ENCODE measurements around the gene SSBP1. TPM values are rescaled to one million over a fixed set of nuclear protein-coding genes. Genes with fewer than 3 reads are reported as not detected.

Gene SSBP1
- total RNA-seq, 1 donor from 2014 or later, result 71.8 TPM

- intact Hi-C loops (cut with DNase I), result no loop called here
- DNase-seq (ENCODE audit: low spot score), result no peak
- no peak for ATAC-seq
Measured at GRCh38 chr7:141706239-141707064, 31.7 kb upstream of the SSBP1 start.

DNA sequence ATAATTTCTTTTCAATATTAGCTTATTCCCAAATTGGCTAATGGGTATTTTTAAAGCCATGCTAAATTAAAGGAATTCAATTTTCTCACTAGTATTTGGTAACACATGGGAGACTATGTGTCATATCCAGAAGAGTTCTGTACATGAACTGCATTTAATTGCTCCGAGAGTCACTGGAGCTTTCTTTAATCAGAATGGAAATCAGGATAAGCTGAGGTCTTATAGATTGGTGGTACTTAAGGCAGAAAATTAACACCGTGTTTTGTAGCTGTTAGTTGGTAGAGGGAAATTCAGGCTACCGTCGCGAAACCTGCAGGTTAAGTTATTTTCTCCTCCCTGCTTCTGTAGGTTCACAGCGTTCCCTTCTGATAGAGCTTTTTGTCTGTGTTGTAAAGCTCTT is 29.8 kb upstream of the SSBP1 start, which contains the start of gene WEE2:
WEE2 (plus strand) TSS at position 3 of the 400 bp plus-strand sequence. CDS start 406 bp downstream, outside the sequence.
- ATAC-seq, result no peak
- no peak for DNase-seq (ENCODE audit: low spot score)
- intact Hi-C loops (cut with DNase I), result no loop called here

GRCh38 chr7:141709318-141709717 is 28.8 kb upstream of the SSBP1 start:
- ATAC-seq, result no peak
- no peak for DNase-seq (ENCODE audit: low spot score)
- intact Hi-C loops (cut with DNase I), result no loop called here

DNA sequence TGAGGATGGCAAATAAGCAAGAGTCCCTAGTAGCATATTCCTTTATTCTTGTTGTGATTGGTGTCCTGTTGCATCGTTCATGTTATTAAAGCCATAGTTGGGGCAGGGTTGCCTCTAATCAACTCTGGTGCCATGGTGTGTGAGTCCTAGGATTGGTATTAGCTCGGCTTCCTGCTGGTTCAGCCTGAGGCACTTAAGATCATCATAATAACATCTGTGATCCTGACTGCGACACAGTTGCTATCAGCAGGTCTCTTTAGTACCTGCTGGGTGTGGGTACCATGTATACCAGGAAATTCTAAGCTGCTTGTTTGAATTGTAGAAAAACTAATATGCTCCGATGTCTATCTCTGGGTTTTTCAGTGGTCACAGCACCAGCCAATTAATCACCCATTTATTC is 28.4 kb upstream of the SSBP1 start:
- no peak for ATAC-seq
- intact Hi-C loops (cut with DNase I), result no loop called here
- DNase-seq (ENCODE audit: low spot score), result no peak

DNA sequence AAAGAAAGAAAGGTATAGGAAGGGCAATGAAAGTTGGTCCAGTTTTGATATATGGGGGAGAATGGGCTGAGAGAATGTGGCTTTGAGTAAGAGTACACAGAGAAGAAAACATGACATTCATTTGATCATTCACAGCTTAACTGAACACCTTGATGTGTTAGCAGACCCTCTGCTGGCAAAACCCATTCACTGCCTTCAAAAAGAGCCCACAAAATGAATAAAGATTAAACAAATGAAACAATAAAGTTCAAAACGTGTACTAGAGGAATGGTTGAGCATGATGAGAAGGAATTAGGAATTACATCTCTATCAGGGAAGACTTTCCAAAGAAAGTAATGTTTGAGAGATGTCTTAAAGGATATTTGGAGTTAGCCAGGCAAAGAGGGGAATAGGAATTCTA is 27.9 kb upstream of the SSBP1 start:
- DNase-seq (ENCODE audit: low spot score) (no peak), ATAC-seq (no peak)
- intact Hi-C loops (cut with DNase I), result no loop called here

GRCh38 chr7:141712603-141713255 is 25.4 kb upstream of the SSBP1 start:
- no peak for DNase-seq (ENCODE audit: low spot score)

DNA sequence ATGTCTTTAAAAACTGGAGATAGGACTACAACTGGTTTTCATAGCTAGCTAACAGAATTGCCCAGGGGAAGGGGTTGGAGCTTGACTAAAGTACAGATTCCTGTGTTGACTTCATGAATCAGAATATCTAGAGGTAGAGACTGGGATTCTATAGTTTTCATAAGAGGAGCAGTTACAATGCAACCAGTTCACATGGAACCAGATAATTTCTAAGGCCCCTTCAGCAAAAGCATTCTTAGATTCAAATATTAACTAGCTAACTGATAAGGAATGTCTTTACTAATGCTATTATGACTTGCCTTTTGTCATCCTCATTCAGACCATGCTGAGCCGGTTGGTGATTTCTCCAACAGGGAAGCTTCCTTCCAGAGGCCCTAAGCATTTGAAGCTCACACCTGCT is 24.3 kb upstream of the SSBP1 start:
- DNase-seq (ENCODE audit: low spot score) (no peak), ATAC-seq (no peak)
- intact Hi-C loops (cut with DNase I), result no loop called here

More at GRCh38 chr7:141712603-141713255, 25.4 kb upstream of the SSBP1 start:
- no peak for ATAC-seq
- intact Hi-C loops (cut with DNase I), result no loop called here

- DNase-seq (ENCODE audit: low spot score) (no peak), ATAC-seq (no peak)
- intact Hi-C loops (cut with DNase I), result no loop called here
Measured at GRCh38 chr7:141714571-141714970, 23.6 kb upstream of the SSBP1 start.

DNA sequence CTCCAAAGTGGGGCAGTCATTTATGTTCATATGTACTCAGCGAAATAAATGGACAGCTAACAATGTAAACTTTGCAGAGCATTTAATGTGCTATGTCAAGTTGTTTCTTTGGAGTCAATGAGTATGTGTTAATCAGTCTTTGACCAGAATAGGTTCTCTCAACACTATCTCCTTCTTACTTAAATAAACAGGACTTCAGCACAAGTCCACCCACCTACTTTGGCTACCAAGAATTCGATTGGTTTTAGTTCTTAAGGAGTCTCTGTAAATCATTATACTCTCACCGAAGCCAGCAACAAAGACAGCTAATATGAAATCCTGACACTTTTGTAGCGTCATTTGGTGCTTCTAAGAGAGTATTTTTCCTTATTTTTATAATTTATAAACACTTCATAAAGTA is 23.1 kb upstream of the SSBP1 start:
- intact Hi-C loops (cut with DNase I), result no loop called here
- DNase-seq (ENCODE audit: low spot score), result no peak
- ATAC-seq, result no peak

GRCh38 chr7:141715794-141716689 is 22.1 kb upstream of the SSBP1 start:
- DNase-seq (ENCODE audit: low spot score) (no peak), ATAC-seq (no peak)
- intact Hi-C loops (cut with DNase I), result no loop called here

- intact Hi-C loops (cut with DNase I), result no loop called here
- DNase-seq (ENCODE audit: low spot score), result no peak
- no peak for ATAC-seq
Measured at GRCh38 chr7:141717450-141717849, 20.7 kb upstream of the SSBP1 start.

DNA sequence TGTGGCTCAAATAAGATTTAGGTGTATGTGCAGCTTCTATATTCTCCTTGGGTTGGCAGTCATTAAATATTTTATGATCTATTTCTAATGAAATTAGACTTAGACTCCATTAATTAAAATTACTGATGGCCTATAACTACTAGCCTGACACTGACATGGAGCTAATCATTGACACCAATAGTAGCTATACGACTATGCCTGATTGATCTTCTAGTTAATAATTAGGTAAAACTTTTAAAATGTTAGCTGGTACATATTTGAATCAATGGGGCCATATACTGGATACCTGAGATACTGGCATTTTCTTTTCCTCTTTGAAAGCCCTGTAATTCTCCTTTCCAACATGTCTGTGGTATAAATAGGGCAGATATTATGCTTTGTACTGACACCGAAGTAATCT is 15.6 kb upstream of the SSBP1 start:
- intact Hi-C loops (cut with DNase I), result no loop called here
- ATAC-seq, result no peak
- no peak for DNase-seq (ENCODE audit: low spot score)

DNA sequence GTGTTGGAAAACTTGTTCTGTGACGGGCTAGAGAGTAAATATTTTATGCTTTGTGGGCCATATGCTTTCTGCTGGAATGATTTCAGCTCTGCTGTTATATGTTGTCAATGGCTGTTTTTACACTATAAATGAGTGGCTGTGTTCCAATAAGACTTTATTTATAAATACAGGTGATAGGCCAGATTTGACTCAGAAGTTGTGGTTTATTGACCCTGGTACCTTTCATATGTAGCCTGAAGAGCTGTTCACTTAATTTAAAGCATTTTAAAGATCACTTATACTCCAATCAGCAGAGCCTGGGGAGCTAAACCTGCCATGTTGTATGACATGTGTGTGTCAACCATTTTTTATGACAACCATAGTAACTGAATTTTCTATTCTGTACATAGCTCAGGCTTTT is 9.1 kb upstream of the SSBP1 start:
- ATAC-seq, result no peak
- intact Hi-C loops (cut with DNase I), result no loop called here
- DNase-seq (ENCODE audit: low spot score), result no peak

DNA sequence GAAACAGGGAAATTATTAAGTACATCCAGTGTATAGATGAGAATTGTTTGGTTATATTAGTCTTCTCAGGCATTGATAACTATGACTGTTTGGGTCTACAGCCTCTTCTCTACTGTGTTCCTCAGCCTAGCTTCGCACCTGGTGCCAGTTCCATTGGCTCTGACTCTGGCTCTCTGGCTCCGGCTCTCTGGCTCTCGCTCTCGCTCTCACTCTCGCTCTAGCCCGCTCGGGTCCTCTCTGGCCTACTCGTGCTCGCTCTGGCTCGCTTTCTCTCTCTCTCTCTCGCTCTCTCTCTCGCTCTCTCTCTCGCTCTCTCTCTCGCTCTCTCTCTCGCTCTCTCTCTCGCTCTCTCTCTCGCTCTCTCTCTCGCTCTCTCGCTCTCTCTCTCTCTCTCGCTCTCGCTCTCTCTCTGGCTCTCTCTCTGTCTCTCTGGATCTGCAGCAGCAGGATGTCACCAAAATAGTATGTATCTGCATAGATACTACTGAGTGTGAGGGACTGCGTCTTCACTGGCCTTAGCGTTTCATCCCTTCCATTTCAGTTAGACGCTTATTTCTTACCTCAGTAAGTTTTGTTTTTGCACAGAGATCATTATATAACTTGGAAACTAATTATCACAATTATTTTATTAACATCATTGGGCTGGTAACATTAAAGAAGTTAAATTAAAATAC is 6.5 kb upstream of the SSBP1 start:
- DNase-seq (ENCODE audit: low spot score) (no peak), ATAC-seq (no peak)
- intact Hi-C loops (cut with DNase I), result no loop called here

DNA sequence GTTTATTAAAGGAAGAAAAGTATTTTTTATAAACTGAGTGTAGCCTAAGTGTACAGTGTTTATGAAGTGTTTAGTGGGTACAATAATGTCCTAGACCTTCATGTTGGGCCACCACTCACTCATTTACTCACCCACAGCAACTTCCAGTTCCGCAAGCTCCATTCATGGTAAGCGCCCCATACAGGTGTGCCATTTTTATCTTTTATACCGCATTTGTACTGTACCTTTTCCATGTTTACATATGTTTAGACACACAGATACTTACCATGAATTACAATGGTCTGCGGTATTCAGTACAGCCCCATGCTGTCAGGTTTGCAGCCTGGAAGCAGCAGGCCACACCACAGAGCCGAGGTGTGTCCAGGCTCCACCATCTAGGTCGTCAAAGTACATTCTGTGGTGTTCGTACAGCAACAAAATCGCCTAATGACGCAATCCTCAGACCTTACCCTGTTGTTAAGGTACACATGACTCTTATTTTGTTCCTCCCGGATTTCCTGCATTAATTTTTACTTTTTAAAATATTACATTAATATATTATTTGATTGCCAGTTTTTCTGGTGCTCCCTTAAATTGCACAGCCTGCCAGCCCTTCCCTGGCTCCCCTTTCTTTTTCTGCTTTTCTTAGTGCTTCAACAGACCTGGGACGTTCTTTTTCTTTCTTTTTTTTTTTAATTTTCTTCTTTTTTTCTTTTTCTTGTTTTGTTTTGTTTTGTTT is 881 bp upstream of the SSBP1 start:
- DNase-seq (ENCODE audit: low spot score), result no peak
- intact Hi-C loops (cut with DNase I), result no loop called here
- ATAC-seq, result peak; percentile 16

GRCh38 chr7:141738592-141739013 is 445 bp downstream of the SSBP1 start:
- ATAC-seq (no peak), DNase-seq (ENCODE audit: low spot score) (no peak)
- intact Hi-C loops (cut with DNase I), result no loop called here

DNA sequence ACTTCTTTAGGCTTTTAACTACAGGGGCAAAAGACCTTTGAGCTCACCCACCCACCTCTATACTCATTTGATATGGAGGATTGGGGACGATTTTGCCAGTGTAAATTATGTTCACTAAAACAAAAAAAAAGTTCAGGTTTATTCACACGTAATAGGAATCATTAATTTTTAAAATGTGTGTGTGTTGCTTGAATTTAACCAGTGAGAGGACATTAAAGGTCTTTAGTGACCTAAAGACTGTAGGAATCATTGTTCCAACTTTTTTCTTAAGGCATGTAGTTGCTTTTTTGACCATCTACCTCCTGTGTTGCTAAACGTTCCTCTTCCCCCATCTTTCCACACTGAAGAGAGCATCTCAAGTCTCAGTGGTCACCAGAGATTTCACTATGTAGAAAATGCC is 1.1 kb downstream of the SSBP1 start:
- intact Hi-C loops (cut with DNase I), result no loop called here
- no peak for ATAC-seq
- no peak for DNase-seq (ENCODE audit: low spot score)

DNA sequence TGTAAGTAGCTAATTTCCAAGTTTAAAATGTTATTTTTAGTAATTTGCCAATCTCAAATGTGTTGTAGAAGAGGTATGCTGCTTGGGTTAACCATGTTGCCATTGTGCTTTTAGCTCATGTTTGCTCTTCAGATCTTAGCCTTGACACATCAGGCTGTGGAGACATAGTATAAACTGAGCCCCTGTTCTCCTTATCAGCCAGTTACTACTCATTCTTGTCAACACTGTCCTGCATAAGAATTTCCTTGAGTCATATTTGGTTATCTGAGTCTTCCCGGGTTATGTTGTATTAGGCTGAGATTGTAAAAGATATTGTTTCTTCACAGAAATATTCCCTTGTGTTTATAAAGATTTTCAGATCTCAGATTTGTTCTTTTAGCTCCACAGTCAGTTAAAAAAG is 4.1 kb downstream of the SSBP1 start:
- DNase-seq (ENCODE audit: low spot score), result no peak
- ATAC-seq, result no peak
- intact Hi-C loops (cut with DNase I), result no loop called here

Measured in sciatic nerve (tissue), 2 donors.